ENCODE data around the gene ICE1.

The ICE1 gene

DNA sequence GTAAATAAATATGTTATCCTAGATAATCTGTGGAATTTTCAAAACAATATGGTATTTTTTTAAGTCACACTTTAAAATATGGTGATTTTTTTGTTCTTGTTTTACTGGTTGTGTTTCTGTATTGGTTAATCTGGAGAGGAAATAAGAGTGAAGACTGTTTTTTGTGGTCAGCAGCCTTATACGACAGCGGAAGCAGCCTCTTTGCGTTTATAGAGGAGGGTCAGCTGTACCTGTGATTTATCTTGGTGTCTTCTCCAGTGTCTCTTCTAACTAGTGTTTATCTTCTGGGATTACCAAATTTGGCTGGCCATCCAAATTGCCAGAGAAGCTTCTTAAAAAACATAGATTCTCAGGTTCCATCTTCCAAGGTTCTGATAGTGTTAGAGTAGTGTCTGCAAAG, 58.7 kb downstream of the ICE1 start:
- DNase-seq (ENCODE audit: extremely low read depth, insufficient read length): no peak
- Histone ChIP-seq H3K36me3 (ENCODE audit: control insufficient read depth, insufficient read depth, low read length) (no peaks in the 10 kb centered on the region; the same call in none of the 2 replicates), H3K27me3 (replicated peaks; ENCODE audit: control insufficient read depth, insufficient read depth, low read length) (no peaks in the 10 kb centered on the region), H3K4me3 (replicated peaks; ENCODE audit: low read depth, low read length) (no peak overlapping the region)
- TF ChIP-seq, protein P1, sequence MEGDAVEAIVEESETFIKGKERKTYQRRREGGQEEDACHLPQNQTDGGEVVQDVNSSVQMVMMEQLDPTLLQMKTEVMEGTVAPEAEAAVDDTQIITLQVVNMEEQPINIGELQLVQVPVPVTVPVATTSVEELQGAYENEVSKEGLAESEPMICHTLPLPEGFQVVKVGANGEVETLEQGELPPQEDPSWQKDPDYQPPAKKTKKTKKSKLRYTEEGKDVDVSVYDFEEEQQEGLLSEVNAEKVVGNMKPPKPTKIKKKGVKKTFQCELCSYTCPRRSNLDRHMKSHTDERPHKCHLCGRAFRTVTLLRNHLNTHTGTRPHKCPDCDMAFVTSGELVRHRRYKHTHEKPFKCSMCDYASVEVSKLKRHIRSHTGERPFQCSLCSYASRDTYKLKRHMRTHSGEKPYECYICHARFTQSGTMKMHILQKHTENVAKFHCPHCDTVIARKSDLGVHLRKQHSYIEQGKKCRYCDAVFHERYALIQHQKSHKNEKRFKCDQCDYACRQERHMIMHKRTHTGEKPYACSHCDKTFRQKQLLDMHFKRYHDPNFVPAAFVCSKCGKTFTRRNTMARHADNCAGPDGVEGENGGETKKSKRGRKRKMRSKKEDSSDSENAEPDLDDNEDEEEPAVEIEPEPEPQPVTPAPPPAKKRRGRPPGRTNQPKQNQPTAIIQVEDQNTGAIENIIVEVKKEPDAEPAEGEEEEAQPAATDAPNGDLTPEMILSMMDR (IDR thresholded peaks at IDR 0.05; ENCODE audit: insufficient read depth, low read length, poor library complexity, severe bottlenecking): no peak

DNA sequence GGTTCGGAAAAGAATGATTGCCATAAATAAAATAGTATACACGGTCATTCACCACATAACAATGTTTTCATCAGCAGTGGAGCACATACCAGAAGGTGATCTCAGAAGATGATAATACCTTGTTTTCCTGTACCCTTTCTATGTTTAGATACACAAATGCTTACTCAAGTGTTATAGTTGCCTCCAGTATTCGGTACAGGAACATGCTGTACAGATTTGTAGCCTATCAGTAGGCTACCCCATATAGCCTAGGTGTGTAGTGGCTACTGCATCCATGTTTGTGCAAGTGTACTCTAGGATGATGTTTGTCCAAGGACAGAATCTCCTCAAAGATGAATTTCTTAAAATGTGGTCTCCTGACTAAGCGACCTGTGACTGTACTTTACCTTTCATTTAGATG, 59.2 kb downstream of the ICE1 start:
- DNase-seq (ENCODE audit: extremely low read depth, insufficient read length): no peak
- Histone ChIP-seq H3K27me3 (replicated peaks; ENCODE audit: control insufficient read depth, insufficient read depth, low read length) (no peaks in the 10 kb centered on the region), H3K4me3 (replicated peaks; ENCODE audit: low read depth, low read length) (no peak overlapping the region), H3K36me3 (ENCODE audit: control insufficient read depth, insufficient read depth, low read length) (no peaks in the 10 kb centered on the region; the same call in none of the 2 replicates)
- TF ChIP-seq, protein P1 (IDR thresholded peaks at IDR 0.05; ENCODE audit: insufficient read depth, low read length, poor library complexity, severe bottlenecking): no peak

DNA sequence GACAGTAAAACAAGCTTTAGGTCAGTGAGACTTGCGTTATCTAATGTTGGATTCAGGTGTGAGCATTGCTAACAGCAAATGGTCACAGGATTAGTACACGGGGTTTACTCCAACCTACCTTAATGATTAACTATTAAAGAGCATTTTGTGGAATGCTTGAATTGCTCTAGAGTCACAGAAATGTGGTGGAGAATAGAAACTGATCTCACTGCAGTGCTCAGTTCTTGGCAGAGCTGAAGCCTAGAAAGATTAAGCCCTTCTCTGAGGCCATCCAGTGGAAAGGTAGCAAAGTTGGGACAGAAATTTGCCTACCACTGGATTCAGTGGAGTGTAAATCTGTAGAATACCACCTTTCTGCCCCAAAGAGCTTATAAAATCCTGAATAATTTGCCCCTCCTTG, 60.9 kb downstream of the ICE1 start:
- TF ChIP-seq, protein P1 (IDR thresholded peaks at IDR 0.05; ENCODE audit: insufficient read depth, low read length, poor library complexity, severe bottlenecking): no peak
- Histone ChIP-seq H3K27me3 (replicated peaks; ENCODE audit: control insufficient read depth, insufficient read depth, low read length) (no peaks in the 10 kb centered on the region), H3K36me3 (ENCODE audit: control insufficient read depth, insufficient read depth, low read length) (no peaks in the 10 kb centered on the region; the same call in none of the 2 replicates), H3K4me3 (replicated peaks; ENCODE audit: low read depth, low read length) (no peak overlapping the region)
- no peak for DNase-seq (ENCODE audit: extremely low read depth, insufficient read length)

DNA sequence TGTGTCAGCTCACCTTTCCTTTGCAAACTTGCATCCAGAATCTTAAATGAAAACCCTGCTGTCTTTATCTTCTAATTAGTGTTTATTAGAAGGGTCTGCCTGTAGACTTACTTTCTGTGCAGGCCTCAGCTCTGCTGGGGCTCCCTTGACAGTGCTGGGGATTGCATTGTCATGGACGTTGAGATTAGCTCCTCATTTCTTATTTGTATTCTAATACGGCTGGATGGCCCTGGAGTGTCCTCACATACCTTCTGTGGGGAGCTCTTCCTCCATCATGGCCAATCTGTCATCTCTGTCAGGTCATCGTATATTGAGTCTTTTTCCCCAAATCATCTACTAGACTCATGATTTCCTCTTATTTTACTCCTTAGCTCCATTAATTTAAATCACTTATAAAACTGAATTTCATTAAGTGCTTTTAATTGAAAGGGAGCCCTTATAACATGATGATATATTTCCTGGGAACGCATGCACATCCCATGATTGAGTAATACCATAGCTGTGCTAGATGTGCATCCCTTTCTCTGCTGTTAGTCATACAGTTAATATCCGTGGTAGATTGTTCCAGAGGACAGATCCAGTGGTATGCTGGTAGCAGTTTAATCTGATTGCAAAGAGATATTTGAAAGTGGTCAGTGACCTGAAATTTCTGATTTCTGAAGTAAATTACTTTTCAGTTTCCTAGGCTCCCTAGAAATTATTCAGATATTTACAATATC, 61.6 kb downstream of the ICE1 start:
- Histone ChIP-seq H3K4me3 (replicated peaks; ENCODE audit: low read depth, low read length) (no peak overlapping the region), H3K36me3 (ENCODE audit: control insufficient read depth, insufficient read depth, low read length) (no peaks in the 10 kb centered on the region; the same call in none of the 2 replicates), H3K27me3 (replicated peaks; ENCODE audit: control insufficient read depth, insufficient read depth, low read length) (no peaks in the 10 kb centered on the region)
- TF ChIP-seq, protein P1 (IDR thresholded peaks at IDR 0.05; ENCODE audit: insufficient read depth, low read length, poor library complexity, severe bottlenecking): no peak
- no peak for DNase-seq (ENCODE audit: extremely low read depth, insufficient read length)

DNA sequence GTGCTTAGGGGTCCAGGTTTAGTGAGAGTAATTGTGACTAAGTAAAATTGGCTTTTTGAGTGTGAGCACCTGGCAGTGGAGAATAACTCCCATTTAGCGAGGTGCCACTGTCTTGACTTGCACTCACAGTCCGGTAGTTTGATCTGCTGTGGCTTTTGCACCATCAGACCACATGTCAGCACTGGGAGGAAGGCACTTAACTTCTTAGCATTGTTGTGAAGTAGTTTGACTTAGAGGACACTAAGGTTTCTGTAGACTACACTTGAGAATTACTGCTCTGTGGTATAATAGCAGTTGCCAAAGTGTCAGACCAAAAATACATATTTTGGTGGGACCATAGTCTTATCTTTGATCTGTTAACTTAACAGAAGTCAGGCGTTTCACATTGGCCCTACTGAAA, 63.6 kb downstream of the ICE1 start:
- DNase-seq (ENCODE audit: extremely low read depth, insufficient read length): no peak
- Histone ChIP-seq H3K4me3 (replicated peaks; ENCODE audit: low read depth, low read length) (no peak overlapping the region), H3K27me3 (replicated peaks; ENCODE audit: control insufficient read depth, insufficient read depth, low read length) (no peaks in the 10 kb centered on the region), H3K36me3 (ENCODE audit: control insufficient read depth, insufficient read depth, low read length) (no peaks in the 10 kb centered on the region; the same call in none of the 2 replicates)
- TF ChIP-seq, protein P1 (IDR thresholded peaks at IDR 0.05; ENCODE audit: insufficient read depth, low read length, poor library complexity, severe bottlenecking): no peak

Measured in GM06990 (cell line).